Smooth muscle cell of the brain vasculature (primary cell): ENCODE results near the gene DLK1.

Source experiments
- DNase-seq: peaks from one replicate; pipeline ENCODE4 v3.0.0-alpha.2; 2012; ENCODE audit warnings: low read depth, low spot score

Gene DLK1

GRCh38 chr14:100733152-100733850, 6.6 kb downstream of the DLK1 start:
- DNase-seq = no peak

- DNase-seq = no peak
These were observed 7.6 kb downstream of the DLK1 start for GRCh38 chr14:100734031-100734990.

GRCh38 chr14:100735271-100735670, 8.6 kb downstream of the DLK1 start:
- DNase-seq = no peak

DNA sequence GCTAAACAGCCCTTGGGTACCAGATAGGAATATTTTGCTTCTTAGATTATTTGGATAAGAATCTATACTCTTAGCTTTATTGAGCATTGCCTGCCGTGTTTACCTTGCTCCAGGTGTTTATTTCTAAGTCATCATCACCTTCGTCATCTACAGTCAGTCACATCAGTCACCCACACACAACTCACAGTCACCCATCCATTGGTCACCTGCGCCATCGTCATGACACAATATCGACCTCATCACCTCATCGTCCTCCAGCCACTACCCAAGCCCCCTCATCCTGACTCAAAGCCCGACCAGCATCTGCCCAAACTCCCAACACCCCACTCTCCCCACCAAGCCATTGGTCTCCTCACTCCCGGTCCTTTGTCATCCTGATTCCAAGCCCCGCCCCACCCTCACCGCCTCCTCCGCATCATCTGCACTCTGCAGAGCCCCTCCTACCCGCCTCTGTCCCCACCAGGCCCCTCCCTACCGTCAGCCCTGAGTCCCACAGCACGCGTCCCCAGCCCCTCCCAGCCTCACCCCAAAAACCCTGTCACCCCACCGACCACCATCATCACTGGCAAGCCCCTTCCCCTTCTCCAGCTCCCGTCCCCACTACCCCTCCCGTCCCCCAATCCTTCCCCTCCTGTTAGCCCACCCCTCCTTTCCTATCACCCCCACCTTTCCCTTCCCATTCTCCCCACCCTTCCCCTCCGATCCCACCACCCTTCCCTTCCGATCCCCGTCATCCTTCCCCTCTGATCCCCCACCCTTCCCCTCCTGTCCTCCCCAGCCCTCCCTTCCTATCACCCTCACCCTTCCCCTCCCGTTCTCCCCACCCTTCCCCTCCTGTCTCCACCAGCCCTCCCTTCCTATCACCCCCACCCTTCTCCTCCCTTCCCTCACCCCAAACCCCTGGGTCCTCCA, 9.8 kb downstream of the DLK1 start:
- no peak for DNase-seq

DNA sequence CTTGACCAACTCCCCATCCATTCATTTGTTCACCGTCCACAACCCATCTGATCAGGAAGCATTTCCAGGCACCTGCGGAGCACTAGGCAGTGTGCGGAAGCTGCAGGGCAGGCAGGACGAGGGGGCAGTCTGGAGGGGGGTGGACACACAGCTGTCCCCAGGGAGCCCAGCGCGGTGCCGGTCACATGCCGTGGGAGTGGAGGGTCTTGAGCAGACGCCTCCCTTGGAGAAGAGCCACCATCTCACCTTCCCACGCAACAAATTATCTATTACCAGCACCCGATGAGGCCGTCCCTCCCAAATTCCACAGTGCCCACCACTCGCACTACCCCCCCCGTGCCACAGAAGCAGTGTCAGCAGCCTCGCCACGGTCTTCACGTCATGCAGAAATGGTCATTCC, 10.8 kb downstream of the DLK1 start:
- no peak for DNase-seq

GRCh38 chr14:100738269-100738691, 11.6 kb downstream of the DLK1 start:
- DNase-seq = no peak

- no peak for DNase-seq
These were observed 12.0 kb downstream of the DLK1 start for GRCh38 chr14:100738704-100739131.

DNA sequence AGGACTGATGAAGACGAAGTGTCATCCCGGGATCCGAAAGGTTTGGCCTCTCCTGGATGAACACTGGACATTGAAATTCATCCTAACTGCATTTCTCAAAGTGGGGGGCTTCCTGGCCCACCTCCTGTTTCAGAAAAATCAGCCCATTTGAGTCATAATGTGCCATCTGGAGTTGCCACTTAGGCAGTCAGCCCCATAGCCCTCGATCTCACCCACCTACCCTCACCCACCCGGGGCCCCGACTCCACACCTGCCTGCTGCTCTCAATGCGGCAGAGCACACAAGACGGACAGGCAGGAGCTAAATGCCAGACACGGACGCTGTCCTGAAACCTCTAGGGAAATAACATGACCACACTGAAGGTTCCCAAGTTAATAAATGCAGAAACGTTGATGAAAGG, 12.6 kb downstream of the DLK1 start:
- no peak for DNase-seq

DNA sequence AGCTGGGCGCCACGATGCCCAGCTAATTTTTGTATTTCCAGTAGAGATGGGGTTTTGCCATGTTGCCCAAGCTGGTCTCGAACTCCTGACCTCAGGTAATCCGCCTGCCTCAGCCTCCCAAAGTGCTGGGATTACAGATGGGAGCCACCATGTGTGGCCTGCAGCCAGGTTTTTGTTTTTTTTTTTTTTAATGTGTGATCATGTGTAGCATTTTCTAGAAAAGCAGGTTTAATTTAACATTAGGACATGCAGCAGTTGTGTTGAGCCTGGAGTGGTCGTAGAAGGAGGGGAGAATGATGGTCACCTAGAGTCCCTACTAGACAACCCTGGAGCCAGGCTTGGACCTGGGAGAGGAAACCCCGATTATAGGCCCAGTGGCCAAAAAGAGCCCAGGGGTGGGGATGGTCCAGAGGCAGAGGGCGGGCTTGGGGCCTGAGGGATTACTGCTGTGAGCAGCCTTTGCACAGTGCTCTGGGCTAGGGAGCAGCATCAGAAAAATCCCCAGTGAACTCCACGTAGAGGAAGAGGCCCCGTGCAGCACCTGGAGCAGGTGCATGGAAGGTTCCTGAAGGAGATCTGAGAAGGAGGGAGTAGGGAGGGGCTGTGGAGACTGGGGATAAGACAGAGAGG, 13.6 kb downstream of the DLK1 start:
- DNase-seq = no peak

- DNase-seq = no peak
These were observed 14.2 kb downstream of the DLK1 start for GRCh38 chr14:100740929-100741328.

DNA sequence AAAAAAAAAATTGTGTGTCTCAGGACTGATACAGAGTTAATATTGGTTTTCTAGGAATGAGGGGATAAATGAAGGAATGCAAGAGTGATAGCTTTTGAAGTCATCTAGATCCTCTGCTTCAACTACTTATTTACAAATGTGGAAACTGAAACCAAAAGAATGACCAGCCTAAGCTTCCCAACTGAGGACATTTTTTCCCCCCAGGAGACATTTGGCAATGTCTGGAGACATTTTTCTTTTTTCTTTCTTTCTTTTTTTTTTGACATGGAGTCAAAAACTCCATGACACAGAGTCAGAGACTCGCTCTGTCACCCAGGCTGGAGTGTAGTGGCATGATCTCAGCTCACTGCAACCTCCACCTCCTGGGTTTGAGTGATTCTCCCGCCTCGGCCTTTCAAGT, 15.3 kb downstream of the DLK1 start:
- DNase-seq = no peak

DNA sequence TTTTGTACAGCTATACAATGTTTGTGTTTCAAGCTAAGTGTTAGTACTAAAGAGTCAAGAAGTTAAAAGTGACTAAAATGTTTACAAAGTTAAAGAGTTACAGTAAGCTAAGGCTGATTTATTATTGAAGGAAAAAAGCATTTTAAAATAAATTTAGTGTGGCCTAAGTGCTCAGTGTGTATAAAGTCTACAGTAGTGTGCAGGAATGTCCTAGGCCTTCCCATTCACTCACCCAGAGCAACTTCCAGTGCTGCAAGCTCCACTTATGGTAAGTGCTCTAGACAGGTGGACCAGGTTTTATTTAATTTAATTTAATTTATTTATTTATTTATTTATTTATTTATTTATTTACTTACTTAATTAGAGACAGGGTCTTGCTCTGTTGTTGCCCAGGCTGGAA, 19.6 kb downstream of the DLK1 start:
- DNase-seq = no peak

GRCh38 chr14:100747021-100747586, 20.4 kb downstream of the DLK1 start:
- DNase-seq = no peak

- no peak for DNase-seq
These were observed 21.0 kb downstream of the DLK1 start for GRCh38 chr14:100747736-100748135.

- no peak for DNase-seq
These were observed 21.7 kb downstream of the DLK1 start for GRCh38 chr14:100748403-100748802.

- no peak for DNase-seq
These were observed 22.3 kb downstream of the DLK1 start for GRCh38 chr14:100748944-100749343.

GRCh38 chr14:100749967-100750597, 23.4 kb downstream of the DLK1 start:
- no peak for DNase-seq

DNA sequence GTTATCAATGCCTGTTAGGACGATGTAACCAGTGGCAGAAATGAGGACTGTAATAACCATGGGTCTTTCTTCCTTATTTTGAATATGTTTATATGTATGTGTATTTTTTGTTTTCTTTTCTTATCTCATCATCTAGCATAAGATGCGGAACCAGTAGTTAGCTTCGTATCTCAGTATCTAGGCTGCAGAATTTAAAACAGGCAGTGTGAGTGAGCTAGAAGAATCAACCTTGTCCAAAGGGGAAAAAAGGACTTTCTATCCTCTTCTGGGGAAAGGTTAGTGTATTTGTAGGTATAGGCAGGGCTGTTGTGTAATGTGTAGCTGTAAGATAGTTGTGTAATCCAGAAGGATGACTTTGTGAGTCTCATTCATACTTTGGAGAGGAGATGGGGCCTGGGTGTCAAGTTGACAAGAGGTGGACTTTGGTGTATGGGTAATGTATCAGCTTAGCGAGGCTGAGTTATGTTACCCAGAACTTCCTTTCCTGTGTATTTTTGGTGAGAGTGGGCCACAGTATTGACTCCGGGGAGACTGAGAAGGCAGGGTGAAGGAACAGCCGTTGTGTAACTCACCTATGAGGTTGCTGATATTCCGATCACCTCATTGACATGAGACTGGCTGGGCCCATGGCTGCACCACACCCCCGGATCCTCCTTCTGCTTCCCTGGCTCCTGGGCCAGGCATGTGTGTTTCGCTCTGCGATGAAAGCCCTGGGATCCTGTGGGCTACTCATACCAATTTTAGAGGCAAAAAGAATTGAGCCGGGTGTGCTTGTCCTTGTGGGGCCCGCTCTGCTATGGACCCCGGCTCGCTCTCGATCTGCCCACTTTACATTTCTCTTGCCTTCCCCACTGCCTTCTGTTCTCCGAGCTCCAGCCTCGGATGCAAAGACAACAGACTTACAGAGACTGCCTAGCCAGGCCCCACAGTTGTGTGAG, 24.3 kb downstream of the DLK1 start:
- DNase-seq = no peak

- DNase-seq = no peak
These were observed 27.3 kb downstream of the DLK1 start for GRCh38 chr14:100754020-100754419.
